Embryonic facial prominence (tissue), 1 donor: Measurements from ENCODE around the gene TMEM214.

Experiments
- DNase-seq: peaks from one replicate; pipeline ENCODE4 v3.0.0-alpha.2; 2016; ENCODE audit errors: extremely low spot score

The TMEM214 gene, protein sequence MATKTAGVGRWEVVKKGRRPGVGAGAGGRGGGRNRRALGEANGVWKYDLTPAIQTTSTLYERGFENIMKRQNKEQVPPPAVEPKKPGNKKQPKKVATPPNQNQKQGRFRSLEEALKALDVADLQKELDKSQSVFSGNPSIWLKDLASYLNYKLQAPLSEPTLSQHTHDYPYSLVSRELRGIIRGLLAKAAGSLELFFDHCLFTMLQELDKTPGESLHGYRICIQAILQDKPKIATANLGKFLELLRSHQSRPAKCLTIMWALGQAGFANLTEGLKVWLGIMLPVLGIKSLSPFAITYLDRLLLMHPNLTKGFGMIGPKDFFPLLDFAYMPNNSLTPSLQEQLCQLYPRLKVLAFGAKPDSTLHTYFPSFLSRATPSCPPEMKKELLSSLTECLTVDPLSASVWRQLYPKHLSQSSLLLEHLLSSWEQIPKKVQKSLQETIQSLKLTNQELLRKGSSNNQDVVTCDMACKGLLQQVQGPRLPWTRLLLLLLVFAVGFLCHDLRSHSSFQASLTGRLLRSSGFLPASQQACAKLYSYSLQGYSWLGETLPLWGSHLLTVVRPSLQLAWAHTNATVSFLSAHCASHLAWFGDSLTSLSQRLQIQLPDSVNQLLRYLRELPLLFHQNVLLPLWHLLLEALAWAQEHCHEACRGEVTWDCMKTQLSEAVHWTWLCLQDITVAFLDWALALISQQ

GRCh38 chr2:27032495-27033252 is at the start of gene TMEM214:
Gene TMEM214, plus strand, starts transcription at chr2:27032965. Its CDS starts 51 bp downstream, at chr2:27033016.
- peak; percentile 49 for DNase-seq

DNA sequence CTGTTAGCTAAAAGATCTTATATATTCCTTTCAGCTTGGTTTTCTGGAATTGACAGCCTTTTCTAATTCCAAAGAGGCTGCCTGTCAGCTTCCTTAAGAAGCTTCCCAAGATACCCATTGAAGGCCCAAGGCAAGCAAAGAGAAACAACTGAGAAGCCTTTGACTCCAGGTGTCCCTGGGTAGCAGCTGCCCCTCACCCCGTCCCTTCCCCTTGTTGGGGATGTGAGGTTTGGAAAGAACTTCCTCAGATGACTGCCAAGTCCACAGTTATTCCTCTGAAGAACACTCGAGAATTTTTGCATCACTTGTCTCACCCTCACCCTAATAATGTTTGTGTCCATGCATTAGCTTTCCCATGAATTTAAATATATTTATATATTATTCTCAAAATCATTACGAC is 49.0 kb upstream of the TMEM214 start:
- DNase-seq: no peak

DNA sequence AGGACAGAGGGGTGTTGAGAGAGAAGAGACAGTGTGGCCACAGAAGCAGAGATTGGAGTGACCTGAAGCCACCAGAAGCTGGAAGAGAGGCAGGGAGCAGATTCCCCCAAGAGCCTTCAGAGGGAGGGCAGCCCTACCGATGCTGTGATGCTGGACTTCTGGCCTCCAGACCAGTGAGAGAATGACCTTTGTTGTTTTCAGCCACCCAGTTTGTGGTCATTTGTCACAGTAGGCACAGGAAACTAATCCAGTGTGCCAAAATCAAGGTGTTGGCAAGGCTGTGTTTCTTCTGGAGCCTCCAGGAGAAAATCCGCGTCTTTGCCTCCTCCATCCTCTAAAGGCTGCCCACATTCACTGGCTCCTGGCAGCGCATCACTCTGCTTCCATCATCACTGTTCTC is 47.0 kb upstream of the TMEM214 start:
- no peak for DNase-seq

GRCh38 chr2:26986576-26986975 is 46.2 kb upstream of the TMEM214 start:
- DNase-seq: no peak

- DNase-seq: no peak
Measured at GRCh38 chr2:26988058-26988860, 44.5 kb upstream of the TMEM214 start.

GRCh38 chr2:26989156-26989555 is 43.6 kb upstream of the TMEM214 start:
- no peak for DNase-seq

DNA sequence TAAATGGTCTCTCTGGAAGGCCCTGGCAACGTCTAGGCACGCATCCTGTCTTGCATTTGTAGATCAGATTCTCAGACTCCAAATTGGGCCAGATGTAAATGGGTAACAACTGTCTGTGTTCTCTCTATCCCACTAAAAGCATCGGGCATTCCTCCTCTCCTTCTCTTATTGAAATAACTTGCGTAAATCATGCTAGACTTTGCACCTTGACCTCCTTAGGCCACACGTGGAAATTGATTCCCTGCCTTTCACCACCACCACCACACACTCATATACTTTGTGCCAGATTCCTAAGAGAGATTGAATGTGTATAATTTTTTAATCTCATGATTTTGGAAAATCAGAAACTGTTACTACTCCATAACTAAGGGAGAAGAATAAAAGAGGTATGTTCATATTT is 41.0 kb upstream of the TMEM214 start:
- no peak for DNase-seq

- DNase-seq: no peak
Measured at GRCh38 chr2:26993768-26994167, 39.0 kb upstream of the TMEM214 start.

DNA sequence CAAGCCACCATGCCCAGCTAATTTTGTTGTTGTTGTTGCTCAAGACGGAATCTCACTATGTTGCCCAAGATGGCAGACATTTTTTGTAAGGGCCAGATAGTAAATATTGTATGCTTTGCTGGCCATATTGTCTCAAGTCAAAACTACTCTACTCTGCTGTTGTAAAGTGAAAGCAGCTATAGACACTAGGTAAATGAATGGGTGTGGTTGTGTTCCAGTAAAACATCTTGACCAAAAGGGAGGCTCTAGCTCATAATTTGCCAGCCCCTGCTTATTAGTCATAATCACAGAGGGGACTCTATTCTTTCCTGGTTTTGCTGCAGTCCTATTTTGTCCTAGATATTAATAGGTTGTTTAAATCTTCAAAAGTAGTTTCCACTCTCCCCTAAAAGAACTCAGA is 37.8 kb upstream of the TMEM214 start:
- DNase-seq: no peak

DNA sequence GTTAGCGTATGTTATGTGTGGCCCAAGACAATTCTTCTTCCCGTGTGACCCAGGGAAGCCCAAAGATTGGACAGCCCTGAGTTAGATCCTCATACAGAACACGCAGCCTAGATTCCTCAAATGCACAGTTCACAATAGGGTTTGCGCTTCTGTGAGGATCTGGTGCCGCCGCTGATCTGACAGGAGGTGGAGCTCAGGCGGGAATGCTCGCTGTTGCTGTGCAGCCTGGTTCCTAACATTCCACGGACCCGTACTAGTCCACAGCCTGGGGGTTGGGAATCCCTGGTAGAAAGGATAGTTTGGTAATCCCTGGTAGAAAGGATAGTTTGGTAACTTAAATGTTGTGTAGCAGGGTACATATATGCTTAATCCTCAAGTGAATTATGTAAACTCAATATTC is 35.4 kb upstream of the TMEM214 start:
- no peak for DNase-seq

GRCh38 chr2:26998323-26998722 is 34.4 kb upstream of the TMEM214 start:
- DNase-seq: no peak

- no peak for DNase-seq
Measured at GRCh38 chr2:27000228-27000627, 32.5 kb upstream of the TMEM214 start.

DNA sequence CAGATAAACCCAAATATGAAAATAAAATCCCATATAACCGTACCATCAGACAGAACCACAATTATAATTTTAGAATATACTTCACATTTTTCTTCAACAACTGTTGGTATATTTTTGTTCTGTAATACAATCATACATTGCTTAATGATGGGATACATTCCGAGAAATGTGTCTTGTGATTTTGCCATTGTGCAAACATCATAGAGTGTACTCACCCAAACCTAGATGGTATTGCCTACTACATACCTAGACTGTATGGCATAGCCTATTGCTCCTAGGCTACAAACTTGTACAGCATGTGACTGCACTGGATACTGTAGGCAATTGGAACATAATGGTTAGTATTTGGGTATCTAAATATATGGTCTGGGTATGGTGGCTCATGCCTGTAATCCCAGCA is 31.8 kb upstream of the TMEM214 start:
- DNase-seq: no peak

GRCh38 chr2:27001950-27002349 is 30.8 kb upstream of the TMEM214 start:
- no peak for DNase-seq

GRCh38 chr2:27003007-27003406 is 29.8 kb upstream of the TMEM214 start:
- no peak for DNase-seq

DNA sequence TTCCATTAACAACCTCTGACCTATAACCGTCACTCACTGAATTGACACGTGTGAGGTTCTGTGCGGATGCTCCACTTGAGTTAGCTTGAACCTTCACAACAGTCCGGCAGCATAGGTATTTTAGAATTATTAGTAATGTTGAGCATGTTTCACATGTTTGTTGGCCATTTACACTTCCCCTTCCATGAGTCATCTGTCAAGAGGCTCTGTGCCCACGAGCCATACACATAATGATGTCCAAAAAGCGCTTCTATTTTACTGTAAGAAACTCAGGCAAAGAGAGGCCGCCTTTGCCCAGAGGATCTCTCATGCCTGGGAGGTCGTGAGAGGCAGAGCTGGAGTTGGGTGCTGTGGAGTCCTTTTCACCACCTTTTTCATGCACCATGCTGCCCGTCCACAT is 28.9 kb upstream of the TMEM214 start:
- DNase-seq: no peak

DNA sequence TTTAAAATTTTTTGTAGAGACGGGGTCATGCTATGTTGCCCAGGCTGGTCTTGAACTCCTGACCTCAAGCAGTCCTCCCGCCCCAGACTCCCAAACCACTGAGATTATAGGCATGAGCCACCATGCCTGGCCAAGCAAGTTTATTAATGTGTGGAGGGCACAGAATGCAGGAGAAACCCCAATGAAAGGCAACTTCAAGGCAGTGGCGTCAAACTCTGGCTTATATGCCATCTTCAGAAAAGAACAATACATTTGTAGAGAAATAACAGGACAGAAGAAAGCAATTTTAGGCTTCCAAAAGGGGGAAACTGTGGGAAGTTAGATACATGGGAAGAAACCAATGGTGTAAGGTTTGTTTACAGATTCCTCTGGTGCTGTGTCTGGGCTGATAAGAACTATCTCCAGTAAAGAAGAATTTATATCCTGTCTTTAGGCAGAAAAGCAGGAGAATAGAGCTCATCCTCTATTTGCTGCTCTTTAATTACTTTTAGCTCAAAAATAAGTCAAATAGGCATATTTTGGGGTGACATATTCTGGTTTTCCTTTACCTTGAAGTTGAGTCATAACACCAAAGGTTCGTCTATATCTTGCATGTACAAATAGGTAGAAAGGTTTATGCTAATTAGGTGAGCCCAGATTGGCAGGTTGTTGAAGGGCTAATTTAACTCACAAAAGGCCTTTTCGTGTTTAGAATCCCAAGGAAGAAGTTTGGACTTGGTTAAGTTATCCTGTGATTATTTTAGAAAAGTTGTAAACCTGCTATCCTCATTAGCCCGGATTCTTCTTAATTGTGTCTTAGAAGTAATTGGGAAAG is 26.0 kb upstream of the TMEM214 start:
- no peak for DNase-seq

GRCh38 chr2:27007416-27008374 is 25.1 kb upstream of the TMEM214 start:
- no peak for DNase-seq

- DNase-seq: no peak
Measured at GRCh38 chr2:27008678-27009077, 24.1 kb upstream of the TMEM214 start.

- DNase-seq: no peak
Measured at GRCh38 chr2:27009083-27009482, 23.7 kb upstream of the TMEM214 start.
